ENCODE results near the gene CCDC88A. TPM values are rescaled to one million over a fixed set of nuclear protein-coding genes. Genes with fewer than 3 reads are reported as not detected.

CCDC88A gene
- total RNA-seq, 1 donor from 2014 or later, result 35.6 TPM

GRCh38 chr2:55425431-55425831 is 5.8 kb upstream of the CCDC88A start:
- DNase-seq (ENCODE audit: low read depth in 2 of 2), result peak in 1 of 2 donors; percentile 57

GRCh38 chr2:55422876-55423665 is 3.4 kb upstream of the CCDC88A start:
- DNase-seq (ENCODE audit: low read depth in 2 of 2), result peak in 1 of 2 donors; percentile 34

- DNase-seq (ENCODE audit: low read depth in 2 of 2), result no peak
These were observed 1.7 kb upstream of the CCDC88A start for GRCh38 chr2:55421326-55421725.

DNA sequence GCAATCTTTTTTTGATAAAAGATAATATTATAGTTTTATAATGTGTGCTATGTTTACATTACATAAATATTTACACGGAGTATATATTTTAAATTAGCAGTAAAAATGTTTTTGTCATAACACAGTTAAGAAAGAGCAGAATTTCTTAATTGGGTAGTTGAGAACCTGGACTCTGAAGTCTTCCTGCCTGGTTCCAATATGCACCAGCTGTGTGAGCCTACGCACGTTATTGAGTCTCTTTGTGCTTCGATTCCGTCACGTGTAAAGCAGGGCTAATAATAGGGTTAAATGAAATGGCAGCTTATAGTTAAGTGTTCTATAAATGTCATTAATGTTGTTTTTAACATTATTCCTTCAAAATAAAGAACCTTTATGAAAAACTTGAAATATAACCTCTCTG is 1.2 kb upstream of the CCDC88A start:
- no peak for DNase-seq (ENCODE audit: low read depth in 2 of 2)

- peak in 1 of 2 donors; percentile 47 for DNase-seq (ENCODE audit: low read depth in 2 of 2)
These were observed 726 bp upstream of the CCDC88A start for GRCh38 chr2:55420439-55420725.

- no peak for DNase-seq (ENCODE audit: low read depth in 2 of 2)
These were observed 400 bp downstream of the CCDC88A start for GRCh38 chr2:55419233-55419678.

GRCh38 chr2:55418512-55419232 is 984 bp downstream of the CCDC88A start:
- peak in 1 of 2 donors; percentile 22 for DNase-seq (ENCODE audit: low read depth in 2 of 2)

DNA sequence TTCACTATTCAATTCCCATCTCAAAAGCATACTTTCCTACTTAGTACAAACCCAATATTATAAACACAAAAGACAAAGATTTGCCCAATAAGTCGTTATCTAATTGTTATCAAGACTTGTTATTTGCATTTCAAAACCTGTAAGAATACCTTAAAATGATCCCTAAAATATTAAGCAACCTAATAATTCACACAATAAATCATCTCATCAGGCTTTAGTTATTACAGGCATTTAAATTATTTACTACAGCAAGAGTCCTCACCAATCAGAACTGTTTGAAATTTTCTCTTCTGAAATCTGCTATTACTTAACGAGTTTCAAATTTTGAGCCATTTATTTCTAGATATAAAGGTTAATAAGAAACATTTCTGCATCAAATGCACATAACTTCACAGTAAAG is 1.6 kb downstream of the CCDC88A start:
- DNase-seq (ENCODE audit: low read depth in 2 of 2), result peak in 1 of 2 donors; percentile 19

GRCh38 chr2:55416786-55417568 is 2.7 kb downstream of the CCDC88A start:
- DNase-seq (ENCODE audit: low read depth in 2 of 2), result no peak

DNA sequence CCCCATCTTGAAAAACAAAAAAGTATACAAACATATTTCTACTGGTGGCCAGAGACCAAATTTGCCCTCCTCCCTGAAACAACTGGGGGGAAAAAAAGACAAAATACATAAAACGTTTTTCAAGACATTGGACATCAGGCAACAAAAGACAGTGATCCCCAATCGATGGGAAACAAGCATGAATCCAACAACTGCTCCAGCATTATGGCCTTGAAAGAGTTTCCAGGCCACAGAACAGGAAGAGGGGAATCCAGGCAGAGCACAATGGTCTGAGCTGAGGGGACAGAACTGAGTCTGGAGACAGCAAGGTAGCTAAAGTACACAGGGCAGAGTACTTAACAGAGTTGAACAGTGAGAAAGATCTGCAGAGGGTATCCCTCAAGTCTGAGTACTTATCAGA is 4.4 kb downstream of the CCDC88A start:
- DNase-seq (ENCODE audit: low read depth in 2 of 2), result no peak

- no peak for DNase-seq (ENCODE audit: low read depth in 2 of 2)
These were observed 10.5 kb downstream of the CCDC88A start for GRCh38 chr2:55408918-55409868.

DNA sequence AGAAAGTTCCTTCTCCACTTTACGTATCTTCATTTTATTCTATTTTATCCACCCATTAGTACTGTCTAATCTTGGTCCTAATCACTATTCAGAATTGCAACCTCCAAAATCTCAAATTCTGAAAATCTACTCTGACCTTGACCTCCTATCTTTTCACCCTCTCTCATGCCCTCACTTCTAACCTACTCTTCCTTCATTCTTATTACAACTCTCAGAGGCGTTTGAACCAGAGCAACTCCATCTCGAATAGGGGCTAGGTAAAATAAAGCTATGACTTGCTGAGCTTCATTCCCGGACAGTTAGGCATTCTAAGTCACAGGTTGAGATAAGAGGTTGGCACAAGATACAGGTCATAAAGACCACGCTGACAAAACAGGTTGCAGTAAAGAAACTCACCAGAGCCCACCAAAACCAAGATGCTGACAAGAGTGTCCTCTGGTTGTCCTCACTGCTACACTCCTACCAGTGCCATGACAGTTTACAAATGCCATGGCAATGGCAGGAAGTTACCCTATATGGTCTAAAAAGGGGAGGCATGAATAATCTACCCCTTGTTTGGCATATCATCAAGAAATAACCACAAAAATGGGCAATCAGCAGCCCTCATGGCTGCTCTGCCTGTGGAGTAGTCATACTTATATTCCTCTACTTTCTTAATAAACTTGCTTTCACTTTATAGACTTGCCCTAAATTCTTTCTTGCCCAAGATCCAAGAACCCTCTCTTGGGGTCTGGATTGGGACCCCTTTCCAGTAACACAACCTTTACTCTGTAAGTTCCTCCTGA is 11.4 kb downstream of the CCDC88A start:
- DNase-seq (ENCODE audit: low read depth in 2 of 2), result no peak

DNA sequence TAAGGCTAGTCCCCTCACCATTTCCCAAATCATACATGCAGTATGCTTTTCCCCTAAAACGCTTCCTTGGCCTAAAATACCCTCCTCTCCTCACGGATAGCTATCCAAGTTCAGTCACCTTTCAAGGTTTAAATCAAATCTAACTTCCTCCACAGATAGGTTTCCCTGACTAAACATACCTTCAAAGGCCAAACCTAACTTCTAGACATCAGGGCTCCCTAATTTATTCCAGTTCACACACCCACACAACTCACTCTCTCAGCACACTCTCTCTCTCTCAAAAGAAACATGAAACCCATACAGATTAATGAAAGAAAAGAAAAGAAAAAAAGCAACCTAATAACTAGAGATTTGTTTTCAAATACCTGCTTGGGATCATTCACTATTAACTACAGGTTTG is 14.5 kb downstream of the CCDC88A start:
- DNase-seq (ENCODE audit: low read depth in 2 of 2), result no peak

DNA sequence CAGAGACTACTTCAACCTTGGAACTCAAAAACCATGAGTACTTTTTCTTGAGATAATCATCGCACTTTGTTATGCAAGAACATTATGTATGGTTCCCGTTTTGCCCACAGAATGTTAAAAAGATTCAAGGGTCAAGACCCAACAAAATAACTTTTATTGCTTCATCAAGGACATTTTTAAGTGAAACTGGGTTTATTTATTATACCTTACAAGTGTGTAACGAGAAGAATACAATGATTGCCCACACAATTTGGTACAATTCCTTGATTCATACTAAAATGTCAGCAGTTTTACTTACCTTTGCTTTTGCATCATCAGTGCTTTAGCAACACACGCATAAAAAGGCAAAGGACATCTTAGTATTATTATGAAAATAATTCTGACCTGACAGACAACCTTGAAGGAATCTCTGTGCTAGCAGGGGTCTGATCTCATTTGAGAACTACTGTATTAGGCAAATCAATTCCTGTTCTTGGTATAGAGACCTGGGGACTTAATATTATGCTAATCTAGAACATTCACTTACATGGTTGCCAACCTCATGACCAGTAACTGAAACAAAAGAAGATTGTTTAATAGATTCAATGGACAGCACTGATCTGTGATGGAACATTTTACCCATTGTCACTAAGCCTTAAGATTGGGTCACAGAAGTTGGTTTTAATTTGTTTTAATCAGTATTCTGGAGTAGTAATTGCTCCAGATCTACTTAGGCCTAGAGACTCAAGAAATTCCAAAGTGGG is 16.2 kb downstream of the CCDC88A start:
- no peak for DNase-seq (ENCODE audit: low read depth in 2 of 2)

- DNase-seq (ENCODE audit: low read depth in 2 of 2), result no peak
These were observed 18.5 kb downstream of the CCDC88A start for GRCh38 chr2:55401124-55401523.

GRCh38 chr2:55400332-55400731 is 19.3 kb downstream of the CCDC88A start:
- no peak for DNase-seq (ENCODE audit: low read depth in 2 of 2)

- DNase-seq (ENCODE audit: low read depth in 2 of 2), result no peak
These were observed 19.8 kb downstream of the CCDC88A start for GRCh38 chr2:55399815-55400214.

- DNase-seq (ENCODE audit: low read depth in 2 of 2), result no peak
These were observed 23.7 kb downstream of the CCDC88A start for GRCh38 chr2:55395724-55396605.

All from dermis microvascular lymphatic vessel endothelial cell (primary cell).